Muscle of back (tissue), 11 donors: ENCODE data around the gene MBP. TPM values are rescaled to one million over a fixed set of nuclear protein-coding genes. Genes with fewer than 3 reads are reported as not detected.

Experiments
- DNase-seq, 3 donors: peaks; one replicate each; pipeline versions ENCODE4 v3.0.0 to v3.0.0-alpha.2; 2013
- polyA plus RNA-seq, 10 donors: library from polyadenylated mRNA; unstranded; fragments of 120-200 nt; gene quantifications; one replicate each; pipeline ENCODE4 v1.2.1, GENCODE V29; 2013; ENCODE audit not compliant: insufficient read length in 10 of 10

The MBP gene
- polyA plus RNA-seq, 10 donors = 11.9 to 21.9 (median 16.2) TPM

GRCh38 chr18:77009675-77010074 lies 122.9 kb downstream of the MBP start:
- no peak for DNase-seq

GRCh38 chr18:77008576-77009315 lies 123.8 kb downstream of the MBP start:
- DNase-seq = no peak

- no peak for DNase-seq
Measured at GRCh38 chr18:77008006-77008405, 124.6 kb downstream of the MBP start.

DNA sequence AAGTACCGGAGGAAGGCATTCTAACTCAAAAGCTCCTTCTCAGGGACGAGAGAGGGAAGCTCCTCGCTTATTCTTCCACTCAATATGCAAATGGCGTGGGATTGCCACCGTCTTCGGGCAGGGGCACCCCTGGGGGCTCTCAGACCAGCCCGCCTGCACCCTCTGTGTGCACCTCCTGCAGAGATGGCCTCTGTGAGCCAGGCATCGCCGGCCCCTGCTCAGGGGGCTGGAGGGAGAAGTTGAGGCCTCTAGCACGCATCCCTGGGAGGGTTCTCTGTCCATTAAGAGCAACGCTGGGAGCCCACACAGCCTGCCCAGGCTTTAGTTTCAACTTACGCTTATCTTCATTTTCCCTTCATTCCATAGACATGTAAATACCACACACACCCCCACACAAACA lies 125.3 kb downstream of the MBP start:
- no peak for DNase-seq

DNA sequence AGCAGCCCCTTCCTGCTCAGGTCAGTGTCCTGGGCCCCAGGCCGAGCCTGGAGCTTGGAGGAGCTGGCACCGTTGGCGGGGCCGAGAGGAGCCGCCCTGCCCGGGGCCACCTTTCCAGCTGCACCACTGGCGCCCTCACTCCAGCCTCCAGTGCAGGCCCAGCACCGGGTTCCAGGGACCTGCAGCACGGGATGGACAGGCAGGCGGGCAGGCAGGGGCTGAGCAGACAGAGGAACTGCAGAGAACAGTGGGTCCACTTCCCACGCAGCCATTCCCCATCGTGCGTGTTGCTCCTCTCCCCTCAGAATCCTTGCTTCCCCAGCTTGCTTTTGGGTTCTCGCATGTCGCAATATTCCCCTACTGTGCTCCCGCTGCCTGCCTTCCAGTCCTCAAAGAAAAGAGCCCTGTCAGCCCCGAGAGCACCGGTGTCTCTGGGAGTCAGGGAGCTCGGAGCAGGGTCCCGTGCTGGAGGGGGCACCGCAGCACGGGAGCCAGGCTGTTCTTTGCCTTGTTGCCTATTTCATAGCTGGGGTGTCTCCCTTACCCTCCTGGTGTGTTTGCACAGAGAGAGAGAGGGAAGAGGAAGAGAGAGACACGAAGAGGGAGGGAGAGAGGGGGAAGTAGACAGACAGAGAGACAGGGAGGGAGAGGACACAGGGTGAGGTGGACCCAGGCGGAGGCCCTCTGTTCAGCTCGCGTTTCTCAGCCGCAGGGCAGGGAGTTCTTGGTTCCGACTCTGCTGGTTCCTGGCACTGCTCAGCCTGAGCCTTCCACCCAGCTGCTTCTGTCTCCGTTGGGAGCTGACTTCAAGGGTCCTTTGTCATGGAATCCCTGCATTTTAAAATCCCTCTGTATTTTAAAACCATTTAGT lies 126.0 kb downstream of the MBP start:
- no peak for DNase-seq

GRCh38 chr18:77005651-77006195 lies 126.9 kb downstream of the MBP start:
- DNase-seq = no peak

- peak in 1 of 3 donors; percentile 28 for DNase-seq
Measured at GRCh38 chr18:77004555-77005380, 127.8 kb downstream of the MBP start.

DNA sequence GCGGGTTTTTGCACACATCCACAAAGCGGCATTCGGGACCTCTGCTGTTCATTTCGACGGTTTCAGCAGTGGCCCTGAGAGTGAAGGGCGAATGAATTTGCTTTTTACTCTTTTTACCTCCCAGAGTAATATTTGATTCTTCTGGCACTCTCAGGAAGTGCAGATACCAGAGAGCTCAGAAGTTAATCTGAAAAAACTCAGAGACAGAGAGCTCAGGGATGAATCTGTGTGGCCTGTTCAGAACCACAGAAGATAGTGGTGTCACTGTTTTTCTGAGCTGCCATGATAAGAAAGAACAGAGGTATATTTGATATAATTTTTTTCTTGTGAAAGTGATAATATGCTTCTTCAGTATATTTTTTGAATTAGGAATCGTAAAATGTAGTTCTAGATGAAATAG lies 129.3 kb downstream of the MBP start:
- no peak for DNase-seq

- no peak for DNase-seq
Measured at GRCh38 chr18:77002496-77002895, 130.1 kb downstream of the MBP start.

DNA sequence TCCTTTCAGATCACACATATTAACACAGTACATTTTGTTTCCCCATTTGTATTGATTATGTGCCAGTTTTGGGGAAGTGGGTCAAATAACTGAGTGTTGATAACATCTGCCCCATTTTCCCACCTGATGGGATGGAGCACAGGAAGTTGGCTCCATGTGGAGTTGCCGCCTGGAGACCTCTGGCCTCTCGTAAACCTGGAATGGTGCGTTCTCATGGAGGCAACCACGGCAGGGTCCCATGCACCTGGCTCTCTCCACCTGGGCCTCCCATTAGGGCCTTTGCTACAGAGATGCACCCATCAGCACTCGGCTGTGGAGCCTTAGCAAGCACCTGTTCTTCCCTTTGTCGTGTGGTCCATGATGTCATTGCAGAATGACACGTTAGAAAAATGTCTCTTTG lies 130.6 kb downstream of the MBP start:
- no peak for DNase-seq

GRCh38 chr18:77001041-77001440 lies 131.5 kb downstream of the MBP start:
- no peak for DNase-seq

DNA sequence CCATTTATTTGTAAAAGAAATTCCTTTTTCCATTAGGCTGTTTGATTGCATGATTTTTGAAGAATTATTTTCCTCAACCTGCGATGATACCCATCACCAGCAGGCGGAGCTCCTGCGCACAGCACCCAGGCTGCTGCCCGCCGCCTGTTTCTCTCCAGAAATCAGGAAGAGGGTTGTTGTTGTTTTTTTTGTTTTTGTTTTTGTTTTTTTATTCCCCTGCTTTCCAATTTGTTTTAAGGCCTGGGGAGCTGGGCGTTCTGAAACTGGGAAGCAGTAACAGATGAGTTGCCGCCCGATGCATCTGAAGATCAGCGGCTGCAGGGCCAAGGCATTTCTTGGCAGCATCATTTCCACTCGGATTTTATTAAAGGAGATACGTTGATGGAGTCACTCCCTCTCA lies 132.1 kb downstream of the MBP start:
- peak in 2 of 3 donors; percentile 70 to 82 for DNase-seq

DNA sequence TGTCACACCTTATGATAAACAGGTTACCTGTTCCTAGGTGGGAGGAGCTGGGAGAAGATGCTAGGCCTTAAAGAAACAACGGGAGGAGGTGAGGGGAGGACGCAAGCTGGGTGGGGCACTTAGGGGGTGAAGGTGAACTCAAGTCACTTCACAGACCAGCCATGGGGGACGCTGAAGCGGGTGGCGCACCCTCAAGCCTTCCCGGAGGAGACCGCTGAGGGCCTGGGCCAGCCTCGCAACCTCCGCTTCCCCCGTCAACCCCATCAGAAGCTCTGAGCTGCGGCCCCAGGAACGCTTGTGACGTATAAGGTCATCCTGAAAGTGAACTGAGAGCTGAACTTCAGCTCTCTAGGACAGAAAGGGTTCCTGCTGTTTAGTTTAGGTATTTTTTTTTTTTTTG lies 133.5 kb downstream of the MBP start:
- no peak for DNase-seq

- no peak for DNase-seq
Measured at GRCh38 chr18:76997951-76998808, 134.4 kb downstream of the MBP start.

DNA sequence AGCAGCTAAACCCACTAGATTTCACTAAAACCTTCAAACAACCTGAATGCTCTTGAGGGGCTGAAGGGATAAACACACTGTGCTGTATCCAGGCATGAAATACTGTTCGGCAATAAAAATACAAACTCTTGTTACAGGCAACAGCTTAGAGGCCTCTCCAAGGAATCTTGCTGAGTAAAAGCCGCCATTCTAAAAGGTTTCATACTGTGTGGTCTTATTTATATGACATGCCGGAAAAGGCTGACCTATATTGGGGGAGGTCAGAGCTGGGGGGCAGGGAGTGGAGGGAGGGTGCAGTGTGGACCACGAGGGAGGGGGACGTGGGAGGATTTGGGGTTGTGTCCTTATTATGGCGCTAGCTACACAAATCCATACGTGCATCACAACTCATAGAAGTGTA lies 136.2 kb downstream of the MBP start:
- peak in 1 of 3 donors; percentile 25 for DNase-seq

GRCh38 chr18:76995896-76996295 lies 136.7 kb downstream of the MBP start:
- DNase-seq = no peak

DNA sequence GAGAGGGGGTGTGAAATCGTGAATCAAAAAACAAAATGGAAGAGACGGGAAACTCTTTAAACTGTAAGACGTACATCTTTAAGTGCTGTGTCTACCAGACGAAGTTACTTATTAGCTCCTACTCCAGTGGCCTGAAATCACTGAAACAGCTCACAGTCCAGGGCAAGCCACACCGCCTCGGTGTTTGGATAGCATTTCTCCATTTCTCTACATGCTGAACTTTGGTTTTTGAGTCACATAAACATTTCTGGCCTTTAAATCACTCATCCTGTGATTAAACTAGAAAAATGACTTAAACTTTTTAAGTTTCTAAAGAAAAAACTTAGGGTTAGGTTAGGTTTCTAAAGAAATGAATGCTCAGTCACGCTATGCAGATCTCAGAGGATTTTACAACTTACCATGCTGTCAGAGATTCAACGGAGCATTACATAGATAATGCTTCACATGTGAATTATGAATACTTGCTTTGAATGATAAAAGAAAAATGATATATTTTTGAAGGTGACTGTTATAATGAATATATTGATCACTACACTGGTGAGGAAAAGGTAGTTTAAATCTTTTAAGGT lies 138.4 kb downstream of the MBP start:
- DNase-seq = no peak

DNA sequence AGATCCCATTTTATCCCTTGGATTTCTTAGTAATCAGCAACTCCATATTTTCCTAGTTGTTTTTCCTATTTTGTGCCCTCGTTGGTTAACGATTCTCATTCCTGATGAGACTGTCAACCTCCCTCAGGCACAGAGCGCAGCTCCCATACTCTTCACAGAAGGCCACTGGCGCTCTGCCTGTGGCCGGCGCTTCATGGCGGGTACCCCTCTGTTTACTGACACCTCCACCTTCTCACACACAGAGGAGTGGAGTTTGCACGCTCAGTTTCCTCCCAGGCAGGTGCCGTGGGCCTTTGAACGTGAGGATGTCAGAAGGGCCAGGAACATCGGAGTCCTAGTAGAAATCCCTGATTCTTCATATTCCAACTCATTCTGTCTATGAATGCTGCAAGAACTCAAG lies 139.0 kb downstream of the MBP start:
- no peak for DNase-seq

DNA sequence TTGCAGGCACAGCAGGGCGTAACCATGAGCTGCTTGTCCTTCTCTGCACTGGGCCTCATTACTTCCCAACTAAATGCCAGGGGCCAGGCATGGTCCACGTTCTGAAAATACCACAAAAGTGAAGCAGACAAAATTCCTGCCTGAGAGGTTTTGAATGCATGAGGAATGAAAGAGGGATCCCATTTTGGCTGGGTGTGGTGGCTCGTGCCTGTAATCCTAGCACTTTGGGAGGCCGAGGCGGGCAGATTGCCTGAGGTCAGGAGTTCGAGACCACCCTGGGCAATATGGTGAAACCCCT lies 139.5 kb downstream of the MBP start:
- DNase-seq = no peak

DNA sequence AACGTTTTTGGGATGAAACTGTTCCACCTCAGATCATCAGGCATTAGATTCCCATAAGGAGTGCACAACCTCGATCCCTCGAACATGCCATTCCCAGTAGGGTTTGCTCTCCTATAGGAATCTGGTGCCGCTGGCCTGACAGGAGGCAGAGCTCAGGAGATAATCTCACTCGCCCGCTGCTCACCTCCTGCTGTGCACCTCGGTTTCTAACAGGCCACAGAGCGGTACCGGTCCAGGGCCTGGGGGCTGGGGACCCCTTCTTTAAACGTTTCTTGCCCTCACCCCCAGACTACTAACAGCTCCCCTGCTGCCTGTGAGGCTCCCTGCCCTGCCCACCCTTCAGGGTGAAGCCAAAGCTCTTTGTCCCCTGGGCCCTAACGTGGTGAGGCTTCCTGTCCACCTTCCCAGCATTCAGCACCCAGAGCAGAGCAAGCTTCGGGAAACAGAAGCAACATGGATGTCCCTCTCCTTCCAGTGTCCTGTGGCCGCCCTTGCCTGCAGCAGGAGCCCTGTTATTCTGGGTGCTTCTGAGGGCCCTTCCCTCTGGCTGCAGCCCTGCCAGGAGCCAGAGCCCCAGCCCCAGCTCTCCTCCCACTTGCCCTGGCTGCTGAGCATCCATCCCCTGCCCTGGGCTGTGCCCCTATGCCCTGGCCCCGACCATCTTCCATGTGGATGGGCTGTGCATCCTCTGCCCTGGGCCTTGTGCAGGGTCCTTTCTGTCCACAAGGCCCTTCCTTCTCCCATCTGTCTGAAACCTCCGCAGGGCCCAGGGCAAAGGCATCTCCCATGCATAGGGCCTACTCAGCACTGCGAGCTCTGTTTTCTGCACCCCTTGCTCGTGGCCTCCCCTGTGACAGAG lies 140.1 kb downstream of the MBP start:
- no peak for DNase-seq
